Sigmoid colon (tissue), 7 donors: ENCODE measurements around the gene C1QA. TPM values are rescaled to one million over a fixed set of nuclear protein-coding genes. Genes with fewer than 3 reads are reported as not detected.
A peak's percentile ranks its signal among the peaks of the same experiment; 100 is the strongest.

Source experiments
- DNase-seq: peaks from one replicate; pipeline ENCODE4 v3.0.0-alpha.2; 2019
- H3K27ac ChIP-seq, 4 donors: fragments of 200-600 bp; sonication (generic); one replicate each; pipeline ENCODE4 v1.5.1; 2016 to 2019; ENCODE audit warnings: mild to moderate bottlenecking in 1 of 4
- H3K27me3 ChIP-seq, 3 donors: fragments of 200-600 bp; sonication (generic); one replicate each; pipeline ENCODE4 v1.5.1; 2019; ENCODE audit warnings: mild to moderate bottlenecking in 1 of 3
- H3K36me3 ChIP-seq, 4 donors: fragments of 200-600 bp; sonication (generic); one replicate each; pipeline ENCODE4 v1.5.1; 2016 to 2019
- H3K4me1 ChIP-seq, 4 donors: fragments of 200-600 bp; sonication (generic); one replicate each; pipeline ENCODE4 v1.5.1; 2017 to 2019
- H3K4me3 ChIP-seq, 4 donors: fragments of 200-600 bp; sonication (generic); one replicate each; pipeline ENCODE4 v1.5.1; 2017 to 2019; ENCODE audit warnings: mild to moderate bottlenecking in 2 of 4, moderate library complexity in 1 of 4
- H3K9me3 ChIP-seq, 4 donors: fragments of 200-600 bp in 3 of 4; sonication (generic) in 3 of 4; one replicate each; pipeline versions ENCODE4 v1.5.1 to v1.6.1; 2013 to 2019
- EP300 ChIP-seq, 4 donors: sonication (generic); formaldehyde crosslinking; IDR thresholded peaks; one replicate each; pipeline ENCODE4 v1.6.1; 2017; ENCODE audit warnings: antibody characterized with exemption in 4 of 4
- POLR2A ChIP-seq, 2 donors: fragments of 450-650 bp; IDR thresholded peaks; one replicate each; pipeline ENCODE4 v1.6.1; 2016; ENCODE audit warnings: antibody characterized with exemption in 2 of 2, mild to moderate bottlenecking in 2 of 2, moderate library complexity in 2 of 2
- POLR2AphosphoS5 ChIP-seq, 4 donors: sonication (generic); formaldehyde crosslinking; IDR thresholded peaks; one replicate each; pipeline ENCODE4 v1.6.1; 2017; ENCODE audit warnings: antibody characterized with exemption in 4 of 4
- WGBS, 2 donors: extraction: QIAGEN DNeasy Blood & Tissue Kit; methylation state at CpG; one replicate each; pipeline ENCODE4 v1.1.7; 2013; 5-methylcytosine and 5-hydroxymethylcytosine counted together
- intact Hi-C: fragments of 100-400 bp; cut with DNase I; formaldehyde crosslinking; loops from one replicate; pipeline ENCODE4 v1.15.1; 2023
- polyA plus RNA-seq, 3 donors: library from polyadenylated mRNA; stranded (reverse); fragments of 200-250 nt; gene quantifications; one replicate each; pipeline ENCODE4 v1.2.3, GENCODE V29; 2013
- total RNA-seq, 4 donors: library from RNA; depleted of rRNA; stranded (reverse); fragments of >200 nt; gene quantifications; one replicate each; pipeline ENCODE4 v1.1.0, GENCODE V29; 2016
- TF ChIP-seq, protein P1 (sequence below), 4 experiments: fragments of 450-650 bp in 3 of 4; fragments of 200-600 bp in 1 of 4; IDR thresholded peaks; one replicate each; pipeline ENCODE4 v1.5.1; 2016 to 2019; ENCODE audit warnings: antibody characterized with exemption in 4 of 4, mild to moderate bottlenecking in 3 of 4, moderate library complexity in 2 of 4
- donor health status: healthy with polysubstance abuse.
- donor health status: Bipolar disorder and iron deficiency.
- donor health status: healthy.

Gene C1QA
- total and polyA plus RNA-seq, 7 donors = 80.3 to 523 (median 226) TPM

DNA sequence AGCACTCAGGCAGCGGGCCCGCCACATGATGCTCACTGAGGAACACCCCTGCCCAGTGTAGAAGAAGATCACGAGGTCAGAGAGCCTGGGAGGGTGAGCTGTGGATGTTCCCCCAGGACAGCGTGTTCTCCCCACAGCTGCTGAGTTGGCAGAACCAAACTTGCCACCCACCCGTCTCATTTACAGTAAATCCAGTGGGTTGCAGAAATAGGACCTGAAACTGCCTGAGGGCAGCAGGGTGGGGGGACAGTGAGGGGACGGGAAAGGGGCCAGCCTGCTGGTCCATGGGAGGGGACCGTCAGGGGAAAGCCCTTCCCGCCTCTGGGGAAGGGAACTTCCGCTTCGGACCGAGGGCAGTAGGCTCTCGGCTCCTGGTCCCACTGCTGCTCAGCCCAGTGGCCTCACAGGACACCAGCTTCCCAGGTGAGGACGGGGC is 16.5 kb downstream of the C1QA start, which contains the start of gene C1QB:
Gene C1QB, plus strand, starts transcription at position 356 of the 436 bp plus-strand sequence. CDS start 6,227 bp downstream, outside the sequence.
- peak; percentile 80 for DNase-seq
- Histone ChIP-seq H3K4me1 (no peaks in the 10 kb centered on the region), H3K9me3 (no peaks in the 10 kb centered on the region), H3K27me3 (peaks cover 0 to 25% (median 0%) of the 10 kb centered on the region in 3 donors), H3K36me3 (no peaks in the 10 kb centered on the region), H3K4me3 (peak within 1 kb of the TSS in 3 of 4 donors; percentile 8 to 39 (median 35)), H3K27ac (peak within 1 kb of the TSS in 3 of 4 donors; percentile 8 to 23 (median 21))
- intact Hi-C loops = no loop called here
- peak in 1 of 4 donors; percentile 32 for TF ChIP-seq POLR2AphosphoS5 (IDR thresholded peaks at IDR 0.05)
- TF ChIP-seq EP300 (IDR thresholded peaks at IDR 0.05) = peak in 1 of 4 donors; percentile 34
- no peak for TF ChIP-seq POLR2A (IDR thresholded peaks at IDR 0.05)
- WGBS, 2 donors = 80 to 82% methylated on average over 13 of the region's 13 CpGs

DNA sequence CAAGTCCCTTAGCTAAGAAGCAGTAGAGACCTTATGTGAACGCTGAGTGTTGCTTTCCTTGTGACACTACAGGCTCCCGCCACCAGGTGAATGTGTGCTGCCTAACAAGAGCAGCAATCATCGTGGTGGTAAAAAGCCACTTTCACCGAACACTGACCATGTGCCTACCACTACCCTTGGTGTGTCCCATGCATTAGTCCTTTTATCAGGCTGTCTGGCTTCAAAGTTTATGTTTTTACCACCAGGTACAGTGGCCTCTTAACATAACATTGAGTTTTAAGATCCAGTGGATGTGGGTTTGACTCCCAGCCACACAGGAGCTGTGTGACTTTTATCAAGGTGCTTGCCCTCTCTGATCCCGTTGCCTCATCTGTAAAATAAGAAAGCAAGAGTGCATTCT is 18.3 kb downstream of the C1QA start:
- Histone ChIP-seq H3K27me3 (peaks cover 0 to 25% (median 0%) of the 10 kb centered on the region in 3 donors), H3K27ac (no peak overlapping the region), H3K4me3 (peak overlapping the region in 3 of 4 donors; percentile 8 to 39 (median 35)), H3K36me3 (no peaks in the 10 kb centered on the region), H3K4me1 (no peaks in the 10 kb centered on the region), H3K9me3 (no peaks in the 10 kb centered on the region)
- intact Hi-C loops = no loop called here
- no peak for DNase-seq
- 42 to 63% methylated on average over 5 of the region's 5 CpGs for WGBS, 2 donors
- TF ChIP-seq POLR2AphosphoS5 (IDR thresholded peaks at IDR 0.05) (no peak), EP300 (IDR thresholded peaks at IDR 0.05) (no peak), POLR2A (IDR thresholded peaks at IDR 0.05) (no peak)
- TF ChIP-seq, protein P1, sequence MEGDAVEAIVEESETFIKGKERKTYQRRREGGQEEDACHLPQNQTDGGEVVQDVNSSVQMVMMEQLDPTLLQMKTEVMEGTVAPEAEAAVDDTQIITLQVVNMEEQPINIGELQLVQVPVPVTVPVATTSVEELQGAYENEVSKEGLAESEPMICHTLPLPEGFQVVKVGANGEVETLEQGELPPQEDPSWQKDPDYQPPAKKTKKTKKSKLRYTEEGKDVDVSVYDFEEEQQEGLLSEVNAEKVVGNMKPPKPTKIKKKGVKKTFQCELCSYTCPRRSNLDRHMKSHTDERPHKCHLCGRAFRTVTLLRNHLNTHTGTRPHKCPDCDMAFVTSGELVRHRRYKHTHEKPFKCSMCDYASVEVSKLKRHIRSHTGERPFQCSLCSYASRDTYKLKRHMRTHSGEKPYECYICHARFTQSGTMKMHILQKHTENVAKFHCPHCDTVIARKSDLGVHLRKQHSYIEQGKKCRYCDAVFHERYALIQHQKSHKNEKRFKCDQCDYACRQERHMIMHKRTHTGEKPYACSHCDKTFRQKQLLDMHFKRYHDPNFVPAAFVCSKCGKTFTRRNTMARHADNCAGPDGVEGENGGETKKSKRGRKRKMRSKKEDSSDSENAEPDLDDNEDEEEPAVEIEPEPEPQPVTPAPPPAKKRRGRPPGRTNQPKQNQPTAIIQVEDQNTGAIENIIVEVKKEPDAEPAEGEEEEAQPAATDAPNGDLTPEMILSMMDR (IDR thresholded peaks at IDR 0.05) = no peak

DNA sequence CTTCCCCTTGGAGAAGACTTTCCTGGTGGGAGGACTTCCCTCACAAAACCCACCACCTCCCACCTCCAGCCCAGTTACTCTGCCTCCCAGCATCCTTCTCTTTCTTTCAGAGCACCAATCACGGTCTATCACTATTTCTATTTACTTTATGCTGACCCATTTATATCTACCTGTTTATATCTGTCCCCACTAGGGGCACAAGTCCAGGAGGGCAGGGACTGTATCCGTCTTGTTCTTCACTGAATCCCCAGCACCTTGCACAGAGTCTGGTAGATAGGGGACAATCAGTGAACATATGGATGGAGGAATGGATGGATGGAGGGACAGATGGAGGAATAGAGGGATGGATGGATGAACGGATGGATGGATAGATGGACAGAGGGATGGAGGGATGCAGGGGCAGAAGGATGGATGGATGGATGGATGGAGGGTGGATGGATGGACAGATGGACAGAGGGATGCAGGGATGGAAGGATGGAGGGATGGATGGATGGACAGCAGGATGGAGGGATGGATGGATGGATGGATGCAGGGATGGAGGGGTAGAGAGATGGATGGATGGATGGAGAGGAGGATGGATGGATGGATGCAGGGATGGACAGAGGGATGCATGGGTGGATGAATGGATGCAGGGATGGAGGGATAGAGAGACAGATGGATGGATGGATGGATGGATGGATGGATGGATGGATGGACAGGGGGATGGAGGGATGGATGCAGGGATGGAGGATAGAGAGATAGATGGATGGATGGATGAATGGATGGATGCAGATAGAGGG is 22.1 kb downstream of the C1QA start:
- H3K4me3 ChIP-seq = peak overlapping the region in 1 of 4 donors; percentile 39
- H3K9me3 ChIP-seq = no peaks in the 10 kb centered on the region
- H3K27ac ChIP-seq = no peak overlapping the region
- WGBS, 2 donors = 36 to 64% methylated on average over 3 of the region's 3 CpGs
- DNase-seq = no peak
- no peaks in the 10 kb centered on the region for H3K36me3 ChIP-seq
- TF ChIP-seq EP300 (IDR thresholded peaks at IDR 0.05) (no peak), POLR2A (IDR thresholded peaks at IDR 0.05) (no peak), POLR2AphosphoS5 (IDR thresholded peaks at IDR 0.05) (no peak)
- TF ChIP-seq, protein P1 (IDR thresholded peaks at IDR 0.05) = no peak
- intact Hi-C loops = no loop called here
- H3K4me1 ChIP-seq = no peaks in the 10 kb centered on the region
- H3K27me3 ChIP-seq = peaks cover 0 to 26% (median 0%) of the 10 kb centered on the region in 3 donors

DNA sequence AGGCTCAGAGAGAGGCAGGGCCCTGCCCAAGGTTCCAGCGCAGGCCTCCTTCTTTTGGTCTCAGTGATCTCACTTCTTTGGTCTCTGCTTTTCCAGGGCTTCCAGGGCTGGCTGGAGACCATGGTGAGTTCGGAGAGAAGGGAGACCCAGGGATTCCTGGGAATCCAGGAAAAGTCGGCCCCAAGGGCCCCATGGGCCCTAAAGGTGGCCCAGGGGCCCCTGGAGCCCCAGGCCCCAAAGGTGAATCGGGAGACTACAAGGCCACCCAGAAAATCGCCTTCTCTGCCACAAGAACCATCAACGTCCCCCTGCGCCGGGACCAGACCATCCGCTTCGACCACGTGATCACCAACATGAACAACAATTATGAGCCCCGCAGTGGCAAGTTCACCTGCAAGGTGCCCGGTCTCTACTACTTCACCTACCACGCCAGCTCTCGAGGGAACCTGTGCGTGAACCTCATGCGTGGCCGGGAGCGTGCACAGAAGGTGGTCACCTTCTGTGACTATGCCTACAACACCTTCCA is 24.4 kb downstream of the C1QA start:
- no peaks in the 10 kb centered on the region for H3K9me3 ChIP-seq
- TF ChIP-seq, protein P1 (IDR thresholded peaks at IDR 0.05) = no peak
- TF ChIP-seq POLR2A (IDR thresholded peaks at IDR 0.05) = no peak
- TF ChIP-seq EP300 (IDR thresholded peaks at IDR 0.05) = no peak
- TF ChIP-seq POLR2AphosphoS5 (IDR thresholded peaks at IDR 0.05) = no peak
- intact Hi-C loops = no loop called here
- H3K4me1 ChIP-seq = no peaks in the 10 kb centered on the region
- 94 to 96% methylated on average over 19 of the region's 19 CpGs for WGBS, 2 donors
- no peaks in the 10 kb centered on the region for H3K36me3 ChIP-seq
- no peak overlapping the region for H3K27ac ChIP-seq
- no peak for DNase-seq
- H3K27me3 ChIP-seq = peaks cover 0 to 28% (median 4%) of the 10 kb centered on the region in 3 donors
- no peak overlapping the region for H3K4me3 ChIP-seq

DNA sequence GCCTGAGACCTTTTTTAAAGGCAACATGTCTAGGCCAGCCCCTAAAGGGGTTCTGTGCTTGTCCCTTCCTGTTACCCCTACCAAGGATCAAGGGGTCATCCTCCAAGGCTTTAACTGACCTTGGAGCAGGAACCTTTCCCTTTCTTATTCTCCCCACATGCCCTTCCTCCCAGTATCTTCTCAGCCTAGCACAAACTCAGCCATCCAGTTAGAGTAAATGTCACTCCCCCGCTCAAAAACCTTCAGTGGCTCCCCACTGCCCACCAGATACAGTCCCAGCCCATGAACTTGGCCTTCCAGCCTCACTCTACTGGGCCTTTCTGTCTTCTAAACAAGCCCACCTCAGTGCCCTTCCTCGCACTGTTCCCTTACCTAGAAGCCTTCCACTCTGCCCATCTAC is 25.5 kb downstream of the C1QA start:
- no peaks in the 10 kb centered on the region for H3K4me1 ChIP-seq
- TF ChIP-seq, protein P1 (IDR thresholded peaks at IDR 0.05) = no peak
- TF ChIP-seq POLR2A (IDR thresholded peaks at IDR 0.05) = no peak
- TF ChIP-seq EP300 (IDR thresholded peaks at IDR 0.05) = no peak
- TF ChIP-seq POLR2AphosphoS5 (IDR thresholded peaks at IDR 0.05) = no peak
- peaks cover 0 to 19% (median 4%) of the 10 kb centered on the region in 3 donors for H3K27me3 ChIP-seq
- 75 to 87% methylated on average over 2 of the region's 2 CpGs for WGBS, 2 donors
- intact Hi-C loops = no loop called here
- H3K36me3 ChIP-seq = no peaks in the 10 kb centered on the region
- H3K27ac ChIP-seq = no peak overlapping the region
- no peak overlapping the region for H3K4me3 ChIP-seq
- DNase-seq = no peak
- no peaks in the 10 kb centered on the region for H3K9me3 ChIP-seq
